Lower lobe of right lung (tissue), 2 donors: ENCODE data around the gene XPNPEP2. TPM values are rescaled to one million over a fixed set of nuclear protein-coding genes. Genes with fewer than 3 reads are reported as not detected.

Source experiments
- ATAC-seq, 2 donors: fragments of 200-7000 bp; cut with Tn5 transposase; one replicate each; pipeline ENCODE4 v1.9.1; 2020 to 2022; ENCODE audit warnings: mild to moderate bottlenecking in 2 of 2, moderate library complexity in 2 of 2
- DNase-seq: peaks from one replicate; pipeline ENCODE4 v3.0.0-alpha.2; 2020
- H3K27ac ChIP-seq: fragments of 200-600 bp; one replicate; pipeline ENCODE4 v1.8.0; 2022
- H3K27me3 ChIP-seq: fragments of 200-600 bp; one replicate; pipeline ENCODE4 v1.8.0; 2022; ENCODE audit warnings: low read depth
- H3K36me3 ChIP-seq: fragments of 200-600 bp; one replicate; pipeline ENCODE4 v1.8.0; 2022; ENCODE audit warnings: mild to moderate bottlenecking
- H3K4me1 ChIP-seq: fragments of 200-600 bp; one replicate; pipeline ENCODE4 v1.8.0; 2022
- H3K4me3 ChIP-seq: fragments of 200-600 bp; one replicate; pipeline ENCODE4 v1.8.0; 2022; ENCODE audit warnings: mild to moderate bottlenecking
- H3K9me3 ChIP-seq: fragments of 200-600 bp; one replicate; pipeline ENCODE4 v1.8.0; 2022
- intact Hi-C: fragments of 100-400 bp; cut with DNase I; formaldehyde crosslinking; loops from one replicate; pipeline ENCODE4 v1.11.0; 2022
- total RNA-seq: library from RNA; stranded (reverse); fragmentation: NEBNext Ultra II Directional; extraction: Animal tissue kit (Norgen Biotek cat#: 25700); gene quantifications from one replicate; pipeline ENCODE4 v1.2.1, GENCODE V29; 2021
- TF ChIP-seq, protein P1 (sequence below): fragments of 200-600 bp; IDR thresholded peaks from one replicate; pipeline ENCODE4 v1.8.0; 2022; ENCODE audit warnings: antibody characterized with exemption, mild to moderate bottlenecking
- donor health status: DM: no; HTN: yes; CAD: no; lungs with severe emphysema.

Gene XPNPEP2
- total RNA-seq, 1 donor from 2014 or later = 2.9 TPM

DNA sequence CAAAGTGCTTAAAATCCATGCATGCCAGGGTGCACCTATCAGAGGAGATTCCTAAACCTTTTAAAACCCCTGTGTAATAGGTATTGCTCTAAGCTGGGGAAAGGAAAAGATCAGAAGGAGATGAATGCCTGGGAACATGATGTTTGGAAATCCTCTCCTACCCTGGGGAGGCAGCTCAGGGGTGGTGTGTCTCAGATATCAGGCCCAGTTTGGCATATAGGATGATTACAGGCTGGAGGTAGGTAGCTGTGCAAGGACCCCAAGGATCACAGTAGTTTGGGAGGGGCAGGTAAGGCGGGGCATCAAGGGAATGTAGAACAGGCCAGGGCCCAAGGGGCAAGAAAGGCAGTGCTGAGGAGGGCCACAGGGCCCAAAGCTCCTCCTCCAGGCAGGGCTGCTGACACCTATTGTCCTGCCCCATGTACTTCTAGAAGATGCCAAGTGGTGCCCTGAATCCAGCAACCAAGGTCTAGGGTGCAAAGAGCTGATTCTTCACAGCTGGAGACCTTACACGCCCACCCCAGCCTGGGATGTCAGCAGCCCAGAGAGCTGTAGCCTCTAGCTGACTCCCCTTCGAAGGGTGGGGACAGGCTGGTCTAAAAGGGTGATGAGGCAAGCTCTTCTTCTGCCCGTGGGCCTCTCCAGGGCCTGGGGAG lies 58.6 kb downstream of the XPNPEP2 start:
- Histone ChIP-seq H3K27me3 (no peaks in the 10 kb centered on the region), H3K4me3 (no peak overlapping the region), H3K36me3 (peaks cover 7% of the 10 kb centered on the region), H3K9me3 (no peaks in the 10 kb centered on the region), H3K4me1 (no peaks in the 10 kb centered on the region), H3K27ac (no peak overlapping the region)
- intact Hi-C loops = no loop called here
- TF ChIP-seq, protein P1, sequence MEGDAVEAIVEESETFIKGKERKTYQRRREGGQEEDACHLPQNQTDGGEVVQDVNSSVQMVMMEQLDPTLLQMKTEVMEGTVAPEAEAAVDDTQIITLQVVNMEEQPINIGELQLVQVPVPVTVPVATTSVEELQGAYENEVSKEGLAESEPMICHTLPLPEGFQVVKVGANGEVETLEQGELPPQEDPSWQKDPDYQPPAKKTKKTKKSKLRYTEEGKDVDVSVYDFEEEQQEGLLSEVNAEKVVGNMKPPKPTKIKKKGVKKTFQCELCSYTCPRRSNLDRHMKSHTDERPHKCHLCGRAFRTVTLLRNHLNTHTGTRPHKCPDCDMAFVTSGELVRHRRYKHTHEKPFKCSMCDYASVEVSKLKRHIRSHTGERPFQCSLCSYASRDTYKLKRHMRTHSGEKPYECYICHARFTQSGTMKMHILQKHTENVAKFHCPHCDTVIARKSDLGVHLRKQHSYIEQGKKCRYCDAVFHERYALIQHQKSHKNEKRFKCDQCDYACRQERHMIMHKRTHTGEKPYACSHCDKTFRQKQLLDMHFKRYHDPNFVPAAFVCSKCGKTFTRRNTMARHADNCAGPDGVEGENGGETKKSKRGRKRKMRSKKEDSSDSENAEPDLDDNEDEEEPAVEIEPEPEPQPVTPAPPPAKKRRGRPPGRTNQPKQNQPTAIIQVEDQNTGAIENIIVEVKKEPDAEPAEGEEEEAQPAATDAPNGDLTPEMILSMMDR = no peak
- ATAC-seq (no peak), DNase-seq (no peak)

DNA sequence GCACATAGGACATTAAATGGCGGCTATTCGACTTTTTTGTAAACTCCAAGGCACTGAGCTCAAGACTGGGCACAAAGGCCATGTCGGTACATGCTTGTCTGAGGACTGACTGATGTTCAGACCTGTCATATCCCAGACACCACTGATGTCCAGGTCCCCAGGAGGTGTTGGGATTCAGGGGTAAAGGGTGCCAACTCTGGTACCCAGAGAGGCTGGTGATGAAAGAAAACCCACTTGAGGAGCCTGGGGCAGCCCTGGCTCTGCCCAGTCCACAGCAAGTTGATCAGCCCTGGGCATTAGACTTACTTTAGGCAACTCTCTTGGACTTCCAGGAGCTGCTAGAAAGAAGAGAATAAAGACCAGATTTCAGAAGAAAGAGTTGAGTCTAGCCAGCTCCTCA lies 59.7 kb downstream of the XPNPEP2 start:
- Histone ChIP-seq H3K4me1 (no peaks in the 10 kb centered on the region), H3K4me3 (no peak overlapping the region), H3K9me3 (no peaks in the 10 kb centered on the region), H3K27ac (no peak overlapping the region), H3K36me3 (peaks cover 4% of the 10 kb centered on the region), H3K27me3 (no peaks in the 10 kb centered on the region)
- ATAC-seq (no peak), DNase-seq (no peak)
- intact Hi-C loops = no loop called here
- TF ChIP-seq, protein P1 = no peak

DNA sequence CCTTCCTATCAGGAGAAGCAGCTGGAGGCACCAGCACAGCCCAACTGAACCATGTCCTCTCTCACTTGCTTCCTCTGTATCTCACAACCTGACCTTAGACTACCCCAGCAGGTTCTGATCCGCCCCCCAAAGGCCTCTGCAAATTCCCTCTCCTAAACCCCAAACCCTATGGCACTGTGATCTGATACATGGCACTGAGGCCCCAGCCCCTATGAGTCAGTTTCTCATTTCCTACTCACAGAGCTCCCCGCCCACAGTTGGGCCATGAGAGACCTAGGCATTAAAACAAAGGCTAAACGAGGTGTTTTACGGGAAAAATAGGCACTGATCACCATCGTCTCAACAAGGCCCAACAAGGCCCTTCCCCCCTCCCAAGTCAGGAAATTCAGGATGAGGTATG lies 60.1 kb downstream of the XPNPEP2 start:
- ATAC-seq = no peak
- Histone ChIP-seq H3K27me3 (no peaks in the 10 kb centered on the region), H3K4me1 (no peaks in the 10 kb centered on the region), H3K4me3 (no peak overlapping the region), H3K27ac (no peak overlapping the region), H3K9me3 (no peaks in the 10 kb centered on the region), H3K36me3 (peaks cover 4% of the 10 kb centered on the region)
- DNase-seq = no peak
- intact Hi-C loops = no loop called here
- TF ChIP-seq, protein P1 = no peak

DNA sequence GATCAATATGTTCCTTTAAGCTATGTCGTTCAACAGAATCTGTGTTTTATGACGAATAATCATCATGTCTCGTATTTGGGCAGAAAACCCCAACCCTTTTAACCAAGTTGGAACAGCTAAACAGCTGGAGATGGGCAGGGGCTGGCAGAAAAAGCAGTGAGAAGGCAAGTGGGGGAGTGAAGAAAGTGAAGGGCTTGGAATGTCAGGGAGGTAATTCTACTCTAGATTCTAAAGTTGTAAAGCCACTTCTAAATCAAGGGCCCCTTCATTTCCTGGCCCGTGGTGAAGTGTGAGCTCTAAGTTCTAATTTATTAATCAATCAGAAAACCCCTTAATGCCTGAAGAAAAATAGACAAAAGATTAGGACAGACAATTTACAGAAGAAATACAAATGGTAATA lies 61.4 kb downstream of the XPNPEP2 start:
- no peaks in the 10 kb centered on the region for H3K9me3 ChIP-seq
- H3K36me3 ChIP-seq = peaks cover 5% of the 10 kb centered on the region
- no peak for DNase-seq
- H3K27ac ChIP-seq = no peak overlapping the region
- no peak for ATAC-seq
- intact Hi-C loops = no loop called here
- no peaks in the 10 kb centered on the region for H3K27me3 ChIP-seq
- no peaks in the 10 kb centered on the region for H3K4me1 ChIP-seq
- H3K4me3 ChIP-seq = no peak overlapping the region
- TF ChIP-seq, protein P1 = no peak

DNA sequence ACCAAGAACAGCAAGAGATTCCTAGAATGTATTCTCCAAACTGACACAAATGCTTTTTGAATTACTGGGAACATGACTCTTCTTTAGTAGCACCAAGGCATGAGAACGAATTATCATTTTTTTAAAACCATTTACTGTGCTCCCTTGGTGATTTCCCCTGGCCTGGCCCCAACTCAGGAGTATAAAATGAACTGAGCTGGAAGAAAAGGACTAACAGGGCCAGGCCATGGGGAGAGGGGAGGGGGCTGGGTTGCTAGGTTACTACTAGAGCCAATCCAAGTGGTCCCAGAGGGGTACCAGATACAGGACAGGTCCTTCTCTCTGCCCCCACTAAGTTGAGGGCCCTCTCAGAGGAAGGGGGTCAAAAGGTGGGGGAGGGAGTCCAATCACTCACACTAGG lies 64.1 kb downstream of the XPNPEP2 start:
- H3K36me3 ChIP-seq = peaks cover 12% of the 10 kb centered on the region
- H3K4me3 ChIP-seq = no peak overlapping the region
- no peaks in the 10 kb centered on the region for H3K9me3 ChIP-seq
- no peaks in the 10 kb centered on the region for H3K27me3 ChIP-seq
- intact Hi-C loops = no loop called here
- DNase-seq (no peak), ATAC-seq (no peak)
- TF ChIP-seq, protein P1 = no peak
- no peak overlapping the region for H3K27ac ChIP-seq
- H3K4me1 ChIP-seq = no peaks in the 10 kb centered on the region
